K562 (cell line): ENCODE results near the gene TCAF1. TPM values are rescaled to one million over a fixed set of nuclear protein-coding genes. Genes with fewer than 3 reads are reported as not detected.

Experiments
- ATAC-seq: fragments of 200-7000 bp; cut with Tn5 transposase; 3 replicates; pipeline ENCODE4 v1.9.1; 2020; ENCODE audit warnings: moderate library complexity
- BruUV-seq: library from RNA; stranded (reverse); fragments of 400-500 nt; replicated peaks from 2 replicates; lab custom pipeline; 2021; lab: Mats Ljungman, UMichigan
- CTCF ChIA-PET: fragments of 300-600 bp; formaldehyde crosslinking; extraction: SDS; loops from one replicate; lab custom pipeline; 2021; ENCODE audit warnings: low intra/inter-chr PET ratio; lab: Yijun Ruan, JAX
- POLR2A ChIA-PET: fragments of 300-600, 350-650 bp; sonication (Branson Sonifier 250); formaldehyde crosslinking; extraction: SDS; loops from one replicate; lab custom pipeline; 2021; ENCODE audit warnings: antibody characterized with exemption, inconsistent platforms; lab: Yijun Ruan, JAX
- DNase-seq, 4 experiments: peaks; one replicate each; pipeline versions ENCODE4 v3.0.0 to v3.0.0-alpha.2; 2011 to 2018; ENCODE audit warnings: low spot score in 3 of 4, mixed read lengths in 3 of 4; ENCODE audit errors: extremely low read depth in 1 of 4
- FAIRE-seq: peaks from 2 replicates; lab custom pipeline; 2011; peaks lifted over from hg19 to GRCh38; lab: Jason Lieb, UNC
- H2AFZ ChIP-seq: 2 replicates; pipeline ENCODE4 v1.6.0; 2011; ENCODE audit warnings: low read depth, low read length, control low read depth, inconsistent platforms
- H3K27ac ChIP-seq: fragments of 200-600 bp; 3 replicates; pipeline ENCODE4 v1.8.0; 2011; ENCODE audit warnings: low read depth, mild to moderate bottlenecking, control low read depth, inconsistent platforms, low read length, moderate library complexity, mixed read lengths; ENCODE audit errors: extremely low read depth
- H3K27me3 ChIP-seq, 2 experiments: fragments of 300-600 bp in 1 of 2; 2 replicates in 1 of 2; 3 replicates in 1 of 2; pipeline versions ENCODE4 v1.6.0 to v1.8.0; 2011; ENCODE audit warnings: inconsistent platforms in 2 of 2, low read length in 2 of 2, mild to moderate bottlenecking in 1 of 2, mixed read lengths in 1 of 2, moderate library complexity in 1 of 2; ENCODE audit not compliant: control insufficient read depth in 2 of 2, insufficient read depth in 2 of 2
- H3K36me3 ChIP-seq: fragments of 300-600 bp; 3 replicates; pipeline ENCODE4 v1.8.0; 2011; ENCODE audit warnings: mild to moderate bottlenecking, low read length, inconsistent platforms; ENCODE audit not compliant: control insufficient read depth, insufficient read depth
- H3K4me1 ChIP-seq, 2 experiments: fragments of 200-600 bp in 1 of 2; replicated peaks in 1 of 2; 2 replicates in 1 of 2; 3 replicates in 1 of 2; pipeline versions ENCODE4 v1.5.1 to v1.8.0; 2011; ENCODE audit warnings: inconsistent platforms in 2 of 2, low read length in 2 of 2, mild to moderate bottlenecking in 1 of 2, mixed read lengths in 1 of 2, moderate library complexity in 1 of 2; ENCODE audit not compliant: control insufficient read depth in 2 of 2, insufficient read depth in 2 of 2
- H3K4me2 ChIP-seq: 2 replicates; pipeline ENCODE4 v1.6.1; 2011; ENCODE audit warnings: low read length, control low read depth, inconsistent platforms, mixed read lengths; ENCODE audit not compliant: insufficient read depth
- H3K4me3 ChIP-seq: fragments of 200-600 bp; sonication (generic), shearing (Covaris generic); 2 replicates; pipeline ENCODE4 v1.5.1; 2016; ENCODE audit warnings: control low read depth, inconsistent platforms
- H3K79me2 ChIP-seq: fragments of 200-600 bp; 3 replicates; pipeline ENCODE4 v1.8.0; 2011; ENCODE audit warnings: low read length, inconsistent platforms; ENCODE audit not compliant: control insufficient read depth, insufficient read depth
- H3K9ac ChIP-seq, 2 experiments: 2 replicates each; pipeline versions ENCODE4 v1.6.0 to v1.6.1; 2011; ENCODE audit warnings: low read depth in 2 of 2, low read length in 2 of 2, control low read depth in 1 of 2, inconsistent platforms in 1 of 2, mild to moderate bottlenecking in 1 of 2, mixed read lengths in 1 of 2; ENCODE audit not compliant: insufficient read depth in 1 of 2
- H3K9me1 ChIP-seq: one replicate; pipeline ENCODE4 v1.6.0; 2011; ENCODE audit warnings: inconsistent platforms, mild to moderate bottlenecking, low read length, moderate library complexity; ENCODE audit not compliant: control insufficient read depth, insufficient read depth
- H3K9me3 ChIP-seq: replicated peaks from 2 replicates; pipeline ENCODE4 v1.5.1; 2011; ENCODE audit warnings: low read depth, low read length, inconsistent platforms; ENCODE audit not compliant: control insufficient read depth, insufficient read depth
- H4K20me1 ChIP-seq: replicated peaks from 2 replicates; pipeline ENCODE4 v1.6.1; 2011; ENCODE audit warnings: low read length, inconsistent platforms, mixed read lengths; ENCODE audit not compliant: control insufficient read depth, insufficient read depth
- ARID1B ChIP-seq: fragments of 450-650 bp; IDR thresholded peaks from 2 replicates; pipeline ENCODE4 v1.6.1; 2016; ENCODE audit warnings: antibody characterized with exemption, mild to moderate bottlenecking, inconsistent platforms
- CGGBP1 ChIP-seq: fragments of 250-450 bp; sonication (Bioruptor Pico); IDR thresholded peaks from 2 replicates; pipeline ENCODE4 v1.9.0; 2021; ENCODE audit warnings: mild to moderate bottlenecking
- EP400 ChIP-seq: fragments of 450-650 bp; IDR thresholded peaks from 2 replicates; pipeline ENCODE4 v1.6.1; 2017; ENCODE audit warnings: antibody characterized with exemption, mild to moderate bottlenecking, moderate library complexity
- EWSR1 ChIP-seq: fragments of 450-650 bp; IDR thresholded peaks from 2 replicates; pipeline ENCODE4 v1.6.1; 2018; ENCODE audit warnings: borderline replicate concordance, mild to moderate bottlenecking, low read depth, moderate library complexity; ENCODE audit not compliant: partially characterized antibody
- FOXA3 ChIP-seq, 2 experiments: fragments of 450-650 bp in 1 of 2; sonication (generic) in 1 of 2; formaldehyde crosslinking; IDR thresholded peaks in 1 of 2; conservative IDR thresholded peaks in 1 of 2; 2 replicates each; pipeline versions ENCODE4 v1.4.0 to v1.8.0; 2020 to 2022; ENCODE audit warnings: mild to moderate bottlenecking in 2 of 2, missing genetic modification reagents in 1 of 2
- GTF3C2 ChIP-seq: IDR thresholded peaks from 3 replicates; pipeline ENCODE4 v1.6.1; 2011; ENCODE audit warnings: borderline replicate concordance, mild to moderate bottlenecking, moderate library complexity; ENCODE audit not compliant: insufficient read length; ENCODE audit errors: extremely low read depth
- LARP7 ChIP-seq: fragments of 450-650 bp; IDR thresholded peaks from 2 replicates; pipeline ENCODE4 v1.6.1; 2016
- MEIS2 ChIP-seq: fragments of 450-650 bp; IDR thresholded peaks from 2 replicates; pipeline ENCODE4 v1.6.1; 2014; ENCODE audit warnings: mild to moderate bottlenecking; ENCODE audit not compliant: partially characterized antibody
- PBX2 ChIP-seq, 2 experiments: IDR thresholded peaks in 1 of 2; conservative IDR thresholded peaks in 1 of 2; 2 replicates each; pipeline ENCODE4 v1.6.1; 2016; ENCODE audit warnings: low read depth in 2 of 2, mild to moderate bottlenecking in 1 of 2, missing compliant biosample characterization in 1 of 2, missing genetic modification characterization in 1 of 2, moderate library complexity in 1 of 2
- RBM17 ChIP-seq: fragments of 200-400 bp; formaldehyde crosslinking; IDR thresholded peaks from 2 replicates; pipeline ENCODE4 v1.6.1; 2017; ENCODE audit warnings: low read depth, mild to moderate bottlenecking, low read length, borderline replicate concordance
- SNIP1 ChIP-seq: fragments of 450-650 bp; IDR thresholded peaks from 2 replicates; pipeline ENCODE4 v1.7.1; 2017; ENCODE audit warnings: low read depth, mild to moderate bottlenecking
- SOX6 ChIP-seq: fragments of 450-650 bp; IDR thresholded peaks from 2 replicates; pipeline ENCODE4 v1.6.1; 2014; ENCODE audit warnings: mild to moderate bottlenecking
- TOE1 ChIP-seq, 2 experiments: fragments of 450-650 bp in 1 of 2; sonication (generic) in 1 of 2; formaldehyde crosslinking in 1 of 2; IDR thresholded peaks; 2 replicates each; pipeline versions ENCODE4 v1.7.1 to v1.8.0; 2016 to 2022; ENCODE audit warnings: borderline replicate concordance in 2 of 2, mild to moderate bottlenecking in 2 of 2, antibody characterized with exemption in 1 of 2, inconsistent platforms in 1 of 2, low read depth in 1 of 2, missing genetic modification reagents in 1 of 2, moderate library complexity in 1 of 2
- ZKSCAN8 ChIP-seq: fragments of 200-800 bp; sonication (Bioruptor generic); IDR thresholded peaks from 2 replicates; pipeline ENCODE4 v1.6.1; 2016; ENCODE audit warnings: missing genetic modification characterization, missing compliant biosample characterization
- ZNF23 ChIP-seq: fragments of 250-450 bp; sonication (Bioruptor Pico); IDR thresholded peaks from 2 replicates; pipeline ENCODE4 v1.4.0; 2020; ENCODE audit warnings: mild to moderate bottlenecking
- ZNF79 ChIP-seq: fragments of 250-450 bp; sonication (Bioruptor Pico); IDR thresholded peaks from 2 replicates; pipeline ENCODE4 v1.4.0; 2020; ENCODE audit warnings: low read depth, mild to moderate bottlenecking, moderate library complexity
- WGBS: fragments of 100-300 bp; shearing (Covaris generic); methylation state at CpG from one replicate; pipeline ENCODE4 v1.1.6; 2016; ENCODE audit warnings: low coverage, mixed read lengths; ENCODE audit not compliant: insufficient coverage; ENCODE audit errors: missing lambda C conversion rate; 5-methylcytosine and 5-hydroxymethylcytosine counted together
- in situ Hi-C: fragments of 300-500 bp; cut with MboI; formaldehyde crosslinking; loops from 4 replicates; pipeline ENCODE4 v1.15.0; 2018; ENCODE audit warnings: inconsistent platforms, mixed read lengths
- intact Hi-C: fragments of 100-400 bp; cut with micrococcal nuclease; formaldehyde crosslinking; loops from 2 replicates; pipeline ENCODE4 v1.14.2; 2022
- polyA plus RNA-seq, 8 experiments: library from polyadenylated mRNA; depleted of rRNA in 4 of 8; stranded (reverse) in 5 of 8; unstranded in 3 of 8; fragments of >200 nt; fragmentation: Nextera tagmentation in 2 of 8; fragmentation: Illumina TruSeq in 1 of 8; extraction: Ambion mirVana in 2 of 8; extraction: Trizol in 1 of 8; gene quantifications; 2 replicates each; pipeline versions ENCODE4 v1.2.1 to v1.2.3, GENCODE V29; 2011 to 2014; ENCODE audit warnings: inconsistent platforms in 1 of 8, missing spikeins in 1 of 8
- total RNA-seq, 7 experiments: library from RNA; depleted of rRNA in 6 of 7; stranded (reverse); fragments of >200 nt in 6 of 7; fragmentation: Illumina TruSeq in 2 of 7; extraction: Trizol in 2 of 7; gene quantifications; 2 replicates each; pipeline versions ENCODE4 v1.2.1 to v1.2.3, GENCODE V29; 2011 to 2021; ENCODE audit warnings: low replicate concordance in 1 of 7

Gene TCAF1
- total and polyA plus RNA-seq, 9 of the 15 experiments (the other 6 are each of a cell fraction or from before 2014, with no cell fraction given), result 6.2 to 52.2 (median 24.4) TPM

GRCh38 chr7:143891457-143891856, 10.5 kb downstream of the TCAF1 start:
- Histone ChIP-seq H3K36me3 (peaks cover 9% of the 10 kb centered on the region; the same call in 2 of the 3 replicates), H3K79me2 (peaks cover 70% of the 10 kb centered on the region), H3K9me1 (no peaks in the 10 kb centered on the region), H2AFZ (no peak overlapping the region), H3K4me1 (peaks cover 0 to 6% of the 10 kb centered on the region in 2 experiments; a peak in 1 of 5 replicates), H3K9ac (no peak overlapping the region), H3K4me3 (no peak overlapping the region), H3K9me3 (no peaks in the 10 kb centered on the region), H3K27ac (no peak overlapping the region), H4K20me1 (no peaks in the 10 kb centered on the region), H3K4me2 (no peak overlapping the region), H3K27me3 (no peaks in the 10 kb centered on the region)
- no TSS peak for BruUV-seq
- WGBS, result 29% methylated on average over 2 of the region's 2 CpGs
- no peak for FAIRE-seq
- CTCF ChIA-PET, result no interaction called here
- in situ Hi-C loops, result no loop called here
- DNase-seq, result no peak
- POLR2A ChIA-PET, result interaction anchor here (3.8 kb wide), 1 partner anchor 10 kb away, joined by 27 read pairs; the partner anchor contains the start of gene TCAF1
- intact Hi-C loops, result no loop called here
- no peak for ATAC-seq
- no peak for TF ChIP-seq RBM17
- 0 out of 2 replicates have a peak, but pooled peaks have one; percentile 26 for TF ChIP-seq SNIP1
- TF ChIP-seq ZNF79 (CRISPR knock-in tag), result no peak
- TF ChIP-seq ARID1B, result peak; percentile 29; the same call in 1 of the 2 replicates
- TF ChIP-seq LARP7, result 0 out of 2 replicates have a peak, but pooled peaks have one; percentile 16
- no peak for TF ChIP-seq FOXA3 (CRISPR knock-in tag; conservative IDR thresholded peaks at IDR 0.05 in 1 of 2, IDR thresholded peaks at IDR 0.05 in 1 of 2)
- no peak for TF ChIP-seq EWSR1
- TF ChIP-seq ZNF23 (CRISPR knock-in tag), result no peak
- peak; percentile 24 for TF ChIP-seq MEIS2
- TF ChIP-seq CGGBP1 (CRISPR knock-in tag), result no peak
- TF ChIP-seq GTF3C2, result no peak
- TF ChIP-seq ZKSCAN8, result no peak
- TF ChIP-seq PBX2 (CRISPR knock-in tag; IDR thresholded peaks at IDR 0.05; ENCODE audit: low read depth), result no peak
- TF ChIP-seq PBX2 (tag; conservative IDR thresholded peaks at IDR 0.05; ENCODE audit: low read depth), result no peak
- TF ChIP-seq SOX6, result peak; percentile 34; the same call in 1 of the 2 replicates
- TF ChIP-seq EP400, result peak; percentile 2; the same call in 1 of the 2 replicates
- no peak for TF ChIP-seq TOE1 (IDR thresholded peaks at IDR 0.05; ENCODE audit: borderline replicate concordance)
- no peak for TF ChIP-seq TOE1 (CRISPR knock-in tag; IDR thresholded peaks at IDR 0.05; ENCODE audit: borderline replicate concordance, low read depth)
